K562 (cell line): ENCODE results near the gene RAB3GAP2. TPM values are rescaled to one million over a fixed set of nuclear protein-coding genes. Genes with fewer than 3 reads are reported as not detected.

Experiments
- ATAC-seq: fragments of 200-7000 bp; cut with Tn5 transposase; 3 replicates; pipeline ENCODE4 v1.9.1; 2020; ENCODE audit warnings: moderate library complexity
- BruUV-seq: library from RNA; stranded (reverse); fragments of 400-500 nt; replicated peaks from 2 replicates; lab custom pipeline; 2021; lab: Mats Ljungman, UMichigan
- CTCF ChIA-PET: fragments of 300-600 bp; formaldehyde crosslinking; extraction: SDS; loops from one replicate; lab custom pipeline; 2021; ENCODE audit warnings: low intra/inter-chr PET ratio; lab: Yijun Ruan, JAX
- POLR2A ChIA-PET: fragments of 300-600, 350-650 bp; sonication (Branson Sonifier 250); formaldehyde crosslinking; extraction: SDS; loops from one replicate; lab custom pipeline; 2021; ENCODE audit warnings: antibody characterized with exemption, inconsistent platforms; lab: Yijun Ruan, JAX
- DNase-seq, 4 experiments: peaks; one replicate each; pipeline versions ENCODE4 v3.0.0 to v3.0.0-alpha.2; 2011 to 2018; ENCODE audit warnings: low spot score in 3 of 4, mixed read lengths in 3 of 4; ENCODE audit errors: extremely low read depth in 1 of 4
- FAIRE-seq: peaks from 2 replicates; lab custom pipeline; 2011; peaks lifted over from hg19 to GRCh38; lab: Jason Lieb, UNC
- H2AFZ ChIP-seq: 2 replicates; pipeline ENCODE4 v1.6.0; 2011; ENCODE audit warnings: low read depth, low read length, control low read depth, inconsistent platforms
- H3K27ac ChIP-seq: fragments of 200-600 bp; 3 replicates; pipeline ENCODE4 v1.8.0; 2011; ENCODE audit warnings: low read depth, mild to moderate bottlenecking, control low read depth, inconsistent platforms, low read length, moderate library complexity, mixed read lengths; ENCODE audit errors: extremely low read depth
- H3K27me3 ChIP-seq, 2 experiments: fragments of 300-600 bp in 1 of 2; 2 replicates in 1 of 2; 3 replicates in 1 of 2; pipeline versions ENCODE4 v1.6.0 to v1.8.0; 2011; ENCODE audit warnings: inconsistent platforms in 2 of 2, low read length in 2 of 2, mild to moderate bottlenecking in 1 of 2, mixed read lengths in 1 of 2, moderate library complexity in 1 of 2; ENCODE audit not compliant: control insufficient read depth in 2 of 2, insufficient read depth in 2 of 2
- H3K36me3 ChIP-seq: fragments of 300-600 bp; 3 replicates; pipeline ENCODE4 v1.8.0; 2011; ENCODE audit warnings: mild to moderate bottlenecking, low read length, inconsistent platforms; ENCODE audit not compliant: control insufficient read depth, insufficient read depth
- H3K4me1 ChIP-seq, 2 experiments: fragments of 200-600 bp in 1 of 2; replicated peaks in 1 of 2; 2 replicates in 1 of 2; 3 replicates in 1 of 2; pipeline versions ENCODE4 v1.5.1 to v1.8.0; 2011; ENCODE audit warnings: inconsistent platforms in 2 of 2, low read length in 2 of 2, mild to moderate bottlenecking in 1 of 2, mixed read lengths in 1 of 2, moderate library complexity in 1 of 2; ENCODE audit not compliant: control insufficient read depth in 2 of 2, insufficient read depth in 2 of 2
- H3K4me2 ChIP-seq: 2 replicates; pipeline ENCODE4 v1.6.1; 2011; ENCODE audit warnings: low read length, control low read depth, inconsistent platforms, mixed read lengths; ENCODE audit not compliant: insufficient read depth
- H3K4me3 ChIP-seq: fragments of 200-600 bp; sonication (generic), shearing (Covaris generic); 2 replicates; pipeline ENCODE4 v1.5.1; 2016; ENCODE audit warnings: control low read depth, inconsistent platforms
- H3K79me2 ChIP-seq: fragments of 200-600 bp; 3 replicates; pipeline ENCODE4 v1.8.0; 2011; ENCODE audit warnings: low read length, inconsistent platforms; ENCODE audit not compliant: control insufficient read depth, insufficient read depth
- H3K9ac ChIP-seq, 2 experiments: 2 replicates each; pipeline versions ENCODE4 v1.6.0 to v1.6.1; 2011; ENCODE audit warnings: low read depth in 2 of 2, low read length in 2 of 2, control low read depth in 1 of 2, inconsistent platforms in 1 of 2, mild to moderate bottlenecking in 1 of 2, mixed read lengths in 1 of 2; ENCODE audit not compliant: insufficient read depth in 1 of 2
- H3K9me1 ChIP-seq: one replicate; pipeline ENCODE4 v1.6.0; 2011; ENCODE audit warnings: inconsistent platforms, mild to moderate bottlenecking, low read length, moderate library complexity; ENCODE audit not compliant: control insufficient read depth, insufficient read depth
- H3K9me3 ChIP-seq: replicated peaks from 2 replicates; pipeline ENCODE4 v1.5.1; 2011; ENCODE audit warnings: low read depth, low read length, inconsistent platforms; ENCODE audit not compliant: control insufficient read depth, insufficient read depth
- H4K20me1 ChIP-seq: replicated peaks from 2 replicates; pipeline ENCODE4 v1.6.1; 2011; ENCODE audit warnings: low read length, inconsistent platforms, mixed read lengths; ENCODE audit not compliant: control insufficient read depth, insufficient read depth
- BCLAF1 ChIP-seq, 2 experiments: fragments of 450-650 bp in 1 of 2; IDR thresholded peaks; 2 replicates each; pipeline ENCODE4 v1.6.1; 2011 to 2017; ENCODE audit warnings: low read depth in 2 of 2, antibody characterized with exemption in 1 of 2, borderline replicate concordance in 1 of 2, low read length in 1 of 2, mild to moderate bottlenecking in 1 of 2, mixed read lengths in 1 of 2; ENCODE audit not compliant: control insufficient read depth in 1 of 2
- HMBOX1 ChIP-seq: sonication (generic); IDR thresholded peaks from 2 replicates; pipeline ENCODE4 v1.6.1; 2016
- NFYB ChIP-seq: IDR thresholded peaks from 2 replicates; pipeline ENCODE4 v1.6.1; 2011; ENCODE audit warnings: mild to moderate bottlenecking, moderate library complexity; ENCODE audit not compliant: insufficient read length; ENCODE audit errors: extremely low read depth
- RBM25 ChIP-seq: fragments of 200-400 bp; formaldehyde crosslinking; IDR thresholded peaks from 2 replicates; pipeline ENCODE4 v1.6.1; 2018; ENCODE audit warnings: low read length, low read depth, moderate library complexity; ENCODE audit not compliant: severe bottlenecking
- SRSF9 ChIP-seq: fragments of 200-400 bp; formaldehyde crosslinking; IDR thresholded peaks from 2 replicates; pipeline ENCODE4 v1.6.1; 2017; ENCODE audit warnings: low read depth, low read length, borderline replicate concordance
- ZEB2 ChIP-seq: fragments of 450-650 bp; IDR thresholded peaks from 2 replicates; pipeline ENCODE4 v1.6.1; 2016
- ZFP36 ChIP-seq: fragments of 150-350 bp; IDR thresholded peaks from 2 replicates; pipeline ENCODE4 v1.6.1; 2018; ENCODE audit warnings: low read length, low read depth; ENCODE audit not compliant: partially characterized antibody
- ZNF124 ChIP-seq: sonication (generic); formaldehyde crosslinking; IDR thresholded peaks from 2 replicates; pipeline ENCODE4 v1.8.1; 2022; ENCODE audit warnings: missing genetic modification reagents
- ZNF507 ChIP-seq: conservative IDR thresholded peaks from 2 replicates; pipeline ENCODE4 v1.6.1; 2017; ENCODE audit warnings: missing genetic modification characterization, missing compliant biosample characterization
- ZNF512 ChIP-seq: IDR thresholded peaks from 2 replicates; pipeline ENCODE4 v1.6.1; 2016; ENCODE audit warnings: missing genetic modification characterization, missing compliant biosample characterization
- ZNF561 ChIP-seq: fragments of 450-650 bp; formaldehyde crosslinking; conservative IDR thresholded peaks from 2 replicates; pipeline ENCODE4 v1.4.0; 2020; ENCODE audit warnings: mild to moderate bottlenecking, moderate library complexity
- WGBS: fragments of 100-300 bp; shearing (Covaris generic); methylation state at CpG from one replicate; pipeline ENCODE4 v1.1.6; 2016; ENCODE audit warnings: low coverage, mixed read lengths; ENCODE audit not compliant: insufficient coverage; ENCODE audit errors: missing lambda C conversion rate; 5-methylcytosine and 5-hydroxymethylcytosine counted together
- in situ Hi-C: fragments of 300-500 bp; cut with MboI; formaldehyde crosslinking; loops from 4 replicates; pipeline ENCODE4 v1.15.0; 2018; ENCODE audit warnings: inconsistent platforms, mixed read lengths
- intact Hi-C: fragments of 100-400 bp; cut with micrococcal nuclease; formaldehyde crosslinking; loops from 2 replicates; pipeline ENCODE4 v1.14.2; 2022
- polyA plus RNA-seq, 8 experiments: library from polyadenylated mRNA; depleted of rRNA in 4 of 8; stranded (reverse) in 5 of 8; unstranded in 3 of 8; fragments of >200 nt; fragmentation: Nextera tagmentation in 2 of 8; fragmentation: Illumina TruSeq in 1 of 8; extraction: Ambion mirVana in 2 of 8; extraction: Trizol in 1 of 8; gene quantifications; 2 replicates each; pipeline versions ENCODE4 v1.2.1 to v1.2.3, GENCODE V29; 2011 to 2014; ENCODE audit warnings: inconsistent platforms in 1 of 8, missing spikeins in 1 of 8
- total RNA-seq, 7 experiments: library from RNA; depleted of rRNA in 6 of 7; stranded (reverse); fragments of >200 nt in 6 of 7; fragmentation: Illumina TruSeq in 2 of 7; extraction: Trizol in 2 of 7; gene quantifications; 2 replicates each; pipeline versions ENCODE4 v1.2.1 to v1.2.3, GENCODE V29; 2011 to 2021; ENCODE audit warnings: low replicate concordance in 1 of 7
- TF ChIP-seq, protein P1 (sequence below): fragments of 250-450 bp; sonication (Bioruptor Pico); IDR thresholded peaks from 2 replicates; pipeline ENCODE4 v1.9.0; 2021; ENCODE audit warnings: mild to moderate bottlenecking, inconsistent platforms
- TF ChIP-seq, protein P2 (sequence below): IDR thresholded peaks from 2 replicates; pipeline ENCODE4 v1.6.1; 2012; ENCODE audit warnings: low read depth, low read length, improper control_type of control experiment, borderline replicate concordance

Gene RAB3GAP2
- total and polyA plus RNA-seq, 9 of the 15 experiments (the other 6 are each of a cell fraction or from before 2014, with no cell fraction given): 14.1 to 69.1 (median 32.2) TPM

DNA sequence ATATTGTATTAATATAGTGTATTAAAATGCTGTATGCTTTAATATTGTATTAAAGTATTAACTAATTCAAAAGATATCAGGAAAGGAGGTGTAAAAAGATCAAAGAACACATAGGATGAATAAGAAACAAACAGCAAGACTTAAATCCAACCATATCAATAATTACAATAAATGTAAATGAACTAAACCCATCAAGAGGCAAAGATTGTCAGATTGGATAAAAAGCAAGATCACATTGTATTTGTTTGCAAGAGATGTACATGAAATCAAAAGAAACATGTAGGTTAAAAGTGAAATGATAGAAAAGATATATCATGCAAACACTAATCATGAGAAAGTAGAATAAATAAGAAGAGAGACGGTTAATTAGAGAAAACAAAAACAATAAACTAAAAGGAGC, 34.1 kb upstream of the RAB3GAP2 start:
- Histone ChIP-seq H3K27me3 (no peaks in the 10 kb centered on the region; a peak in 3 of 5 replicates), H3K27ac (no peak overlapping the region), H3K4me3 (no peak overlapping the region), H3K9me1 (no peaks in the 10 kb centered on the region), H3K36me3 (no peaks in the 10 kb centered on the region)
- CTCF ChIA-PET: no interaction called here
- TF ChIP-seq SRSF9 (no peak), RBM25 (no peak), BCLAF1 (IDR thresholded peaks at IDR 0.05; ENCODE audit: borderline replicate concordance in 1 of 2, control insufficient read depth in 1 of 2, low read depth in 2 of 2, low read length in 1 of 2) (no peak), ZEB2 (no peak), ZNF512 (0 out of 2 replicates have a peak, but pooled peaks have one; percentile 9), ZNF561 (no peak), ZFP36 (no peak), NFYB (no peak), ZNF124 (CRISPR knock-in tag) (no peak), ZNF507 (peak; percentile 98), HMBOX1 (no peak)
- TF ChIP-seq, protein P1, sequence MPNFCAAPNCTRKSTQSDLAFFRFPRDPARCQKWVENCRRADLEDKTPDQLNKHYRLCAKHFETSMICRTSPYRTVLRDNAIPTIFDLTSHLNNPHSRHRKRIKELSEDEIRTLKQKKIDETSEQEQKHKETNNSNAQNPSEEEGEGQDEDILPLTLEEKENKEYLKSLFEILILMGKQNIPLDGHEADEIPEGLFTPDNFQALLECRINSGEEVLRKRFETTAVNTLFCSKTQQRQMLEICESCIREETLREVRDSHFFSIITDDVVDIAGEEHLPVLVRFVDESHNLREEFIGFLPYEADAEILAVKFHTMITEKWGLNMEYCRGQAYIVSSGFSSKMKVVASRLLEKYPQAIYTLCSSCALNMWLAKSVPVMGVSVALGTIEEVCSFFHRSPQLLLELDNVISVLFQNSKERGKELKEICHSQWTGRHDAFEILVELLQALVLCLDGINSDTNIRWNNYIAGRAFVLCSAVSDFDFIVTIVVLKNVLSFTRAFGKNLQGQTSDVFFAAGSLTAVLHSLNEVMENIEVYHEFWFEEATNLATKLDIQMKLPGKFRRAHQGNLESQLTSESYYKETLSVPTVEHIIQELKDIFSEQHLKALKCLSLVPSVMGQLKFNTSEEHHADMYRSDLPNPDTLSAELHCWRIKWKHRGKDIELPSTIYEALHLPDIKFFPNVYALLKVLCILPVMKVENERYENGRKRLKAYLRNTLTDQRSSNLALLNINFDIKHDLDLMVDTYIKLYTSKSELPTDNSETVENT (CRISPR knock-in tag): no peak
- TF ChIP-seq, protein P2, sequence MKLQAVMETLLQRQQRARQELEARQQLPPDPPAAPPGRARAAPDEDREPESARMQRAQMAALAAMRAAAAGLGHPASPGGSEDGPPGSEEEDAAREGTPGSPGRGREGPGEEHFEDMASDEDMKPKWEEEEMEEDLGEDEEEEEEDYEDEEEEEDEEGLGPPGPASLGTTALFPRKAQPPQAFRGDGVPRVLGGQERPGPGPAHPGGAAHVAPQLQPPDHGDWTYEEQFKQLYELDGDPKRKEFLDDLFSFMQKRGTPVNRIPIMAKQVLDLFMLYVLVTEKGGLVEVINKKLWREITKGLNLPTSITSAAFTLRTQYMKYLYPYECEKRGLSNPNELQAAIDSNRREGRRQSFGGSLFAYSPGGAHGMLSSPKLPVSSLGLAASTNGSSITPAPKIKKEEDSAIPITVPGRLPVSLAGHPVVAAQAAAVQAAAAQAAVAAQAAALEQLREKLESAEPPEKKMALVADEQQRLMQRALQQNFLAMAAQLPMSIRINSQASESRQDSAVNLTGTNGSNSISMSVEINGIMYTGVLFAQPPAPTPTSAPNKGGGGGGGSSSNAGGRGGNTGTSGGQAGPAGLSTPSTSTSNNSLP: no peak
- TF ChIP-seq, all 486 proteins: peak for 2
- Histone ChIP-seq H3K4me1 (no peaks in the 10 kb centered on the region), H4K20me1 (no peaks in the 10 kb centered on the region), H3K79me2 (no peaks in the 10 kb centered on the region), H3K9me3 (no peaks in the 10 kb centered on the region), H3K4me2 (no peak overlapping the region), H3K9ac (no peak overlapping the region), H2AFZ (no peak overlapping the region)
- FAIRE-seq (no peak), ATAC-seq (no peak), DNase-seq (no peak)
- WGBS: 4% methylated on average over 1 of the region's 1 CpG
- in situ Hi-C loops (no loop called here), intact Hi-C loops (no loop called here)
- POLR2A ChIA-PET: no interaction called here
- no TSS peak for BruUV-seq
